Adrenal gland (tissue), 12 donors: ENCODE data around the gene BATF. TPM values are rescaled to one million over a fixed set of nuclear protein-coding genes. Genes with fewer than 3 reads are reported as not detected.

Experiments
- DNase-seq, 7 donors: peaks; one replicate each; pipeline ENCODE4 v3.0.0-alpha.2; 2019 to 2020
- H3K27ac ChIP-seq, 5 donors: fragments of 200-600 bp; sonication (generic) in 4 of 5; 1 replicate in 3 of 5; 2 replicates in 2 of 5; pipeline versions ENCODE4 v1.5.1 to v1.8.0; 2016 to 2020; ENCODE audit warnings: mild to moderate bottlenecking in 1 of 5
- H3K27me3 ChIP-seq: fragments of 200-600 bp; 2 replicates; pipeline ENCODE4 v1.8.0; 2021
- H3K36me3 ChIP-seq, 2 donors: fragments of 200-600 bp; replicated peaks in 1 of 2; 1 replicate in 1 of 2; 2 replicates in 1 of 2; pipeline versions ENCODE4 v1.5.1 to v1.8.0; 2018 to 2022
- H3K4me1 ChIP-seq, 2 donors: fragments of 200-600 bp; replicated peaks in 1 of 2; 1 replicate in 1 of 2; 2 replicates in 1 of 2; pipeline versions ENCODE4 v1.5.1 to v1.8.0; 2018 to 2021
- H3K4me3 ChIP-seq, 4 donors: fragments of 200-600 bp; sonication (generic) in 3 of 4; one replicate each; pipeline ENCODE4 v1.5.1; 2016 to 2018
- H3K9me3 ChIP-seq, 3 donors: fragments of 200-600 bp; sonication (generic) in 1 of 3; replicated peaks in 1 of 3; 1 replicate in 2 of 3; 2 replicates in 1 of 3; pipeline versions ENCODE4 v1.5.1 to v1.8.0; 2016 to 2021
- CTCF ChIP-seq, 6 experiments: fragments of 450-650 bp in 4 of 6; fragments of 200-600 bp in 2 of 6; sonication (generic) in 1 of 6; IDR thresholded peaks; 1 replicate in 5 of 6; 2 replicates in 1 of 6; pipeline versions ENCODE4 v1.5.1 to v1.8.0; 2016 to 2021; ENCODE audit warnings: antibody characterized with exemption in 6 of 6, mild to moderate bottlenecking in 2 of 6, moderate library complexity in 1 of 6
- POLR2A ChIP-seq, 2 donors: fragments of 450-650 bp; IDR thresholded peaks; one replicate each; pipeline ENCODE4 v1.6.1; 2017; ENCODE audit warnings: antibody characterized with exemption in 2 of 2, mild to moderate bottlenecking in 2 of 2, moderate library complexity in 1 of 2
- WGBS, 4 donors: extraction: QIAGEN DNeasy Blood & Tissue Kit in 2 of 4; methylation state at CpG; one replicate each; pipeline versions ENCODE4 v1.1.5 to v1.1.7; 2013 to 2017; 5-methylcytosine and 5-hydroxymethylcytosine counted together
- intact Hi-C, 2 donors: fragments of 100-400 bp; cut with DNase I; formaldehyde crosslinking; loops; one replicate each; pipeline versions ENCODE4 v1.14.1 to v1.15.0; 2022 to 2023
- polyA plus RNA-seq, 3 donors: library from polyadenylated mRNA; stranded (reverse); fragments of 200-250 nt in 2 of 3; fragments of 350-450 nt in 1 of 3; fragmentation: Illumina TruSeq in 1 of 3; extraction: RNeasy Lipid Tissue Mini Kit (QIAGEN cat#74804) in 1 of 3; gene quantifications; one replicate each; pipeline ENCODE4 v1.2.3, GENCODE V29; 2013 to 2014
- total RNA-seq, 9 donors: library from RNA; depleted of rRNA in 4 of 9; stranded (reverse); fragments of >200 nt in 4 of 9; fragments of 120-200 nt in 1 of 9; fragmentation: NEBNext Ultra II Directional in 1 of 9; extraction: Animal tissue kit (Norgen Biotek cat#: 25700) in 1 of 9; gene quantifications; one replicate each; pipeline versions ENCODE4 v1.1.0 to v1.2.4, GENCODE V29; 2013 to 2023
- donor health status: healthy with polysubstance abuse.
- donor health status: Bipolar disorder and iron deficiency.
- donor health status: DM: yes; HTN: yes; CAD: no.
- donor health status: DM: no; HTN: no; CAD: no.
- donor health status: DM: no; HTN: no; CAD: no.
- donor health status: DM: yes; HTN: yes; CAD: no.

Gene BATF
- total and polyA plus RNA-seq, 12 donors: 0.64 to 11.4 (median 2.8) TPM

GRCh38 chr14:75501080-75501479 is 21.2 kb upstream of the BATF start:
- intact Hi-C loops: no loop called here
- WGBS, 4 donors: 91 to 94% (median 91%) methylated on average over 3 of the region's 3 CpGs
- Histone ChIP-seq H3K27me3 (no peaks in the 10 kb centered on the region), H3K36me3 (no peaks in the 10 kb centered on the region), H3K9me3 (no peaks in the 10 kb centered on the region), H3K27ac (no peak overlapping the region), H3K4me1 (no peaks in the 10 kb centered on the region), H3K4me3 (no peak overlapping the region)
- peak in 1 of 7 donors; percentile 44 for DNase-seq
- TF ChIP-seq CTCF (IDR thresholded peaks at IDR 0.05) (no peak), POLR2A (IDR thresholded peaks at IDR 0.05) (no peak)

- intact Hi-C loops: no loop called here
These were observed 17.9 kb upstream of the BATF start for GRCh38 chr14:75504411-75504810.

GRCh38 chr14:75506930-75507329 is 15.3 kb upstream of the BATF start:
- intact Hi-C loops: no loop called here
- no peak overlapping the region for H3K27ac ChIP-seq
- no peaks in the 10 kb centered on the region for H3K4me1 ChIP-seq
- WGBS, 4 donors: 84 to 94% (median 84%) methylated on average over 1 of the region's 1 CpG
- no peak overlapping the region for H3K4me3 ChIP-seq
- no peaks in the 10 kb centered on the region for H3K27me3 ChIP-seq
- TF ChIP-seq CTCF (IDR thresholded peaks at IDR 0.05): no peak
- TF ChIP-seq POLR2A (IDR thresholded peaks at IDR 0.05): no peak
- peaks cover 0 to 8% (median 0%) of the 10 kb centered on the region in 3 donors for H3K9me3 ChIP-seq
- no peak for DNase-seq
- no peaks in the 10 kb centered on the region for H3K36me3 ChIP-seq

More at GRCh38 chr14:75504411-75504810, 17.9 kb upstream of the BATF start:
- DNase-seq: no peak
- TF ChIP-seq POLR2A (IDR thresholded peaks at IDR 0.05): no peak
- TF ChIP-seq CTCF (IDR thresholded peaks at IDR 0.05): no peak
- Histone ChIP-seq H3K27me3 (no peaks in the 10 kb centered on the region), H3K9me3 (no peaks in the 10 kb centered on the region), H3K4me3 (no peak overlapping the region), H3K36me3 (no peaks in the 10 kb centered on the region), H3K4me1 (no peaks in the 10 kb centered on the region), H3K27ac (no peak overlapping the region)
- WGBS, 4 donors: 91 to 98% (median 97%) methylated on average over 1 of the region's 1 CpG

GRCh38 chr14:75510547-75510946 is 11.7 kb upstream of the BATF start:
- H3K27me3 ChIP-seq: no peaks in the 10 kb centered on the region
- DNase-seq: no peak
- 89 to 98% (median 94%) methylated on average over 1 of the region's 1 CpG for WGBS, 4 donors
- no peaks in the 10 kb centered on the region for H3K4me1 ChIP-seq
- H3K36me3 ChIP-seq: no peaks in the 10 kb centered on the region
- H3K9me3 ChIP-seq: peaks cover 0 to 8% (median 0%) of the 10 kb centered on the region in 3 donors
- TF ChIP-seq CTCF (IDR thresholded peaks at IDR 0.05) (no peak), POLR2A (IDR thresholded peaks at IDR 0.05) (no peak)
- intact Hi-C loops: no loop called here
- no peak overlapping the region for H3K4me3 ChIP-seq
- no peak overlapping the region for H3K27ac ChIP-seq
